Activated T-helper 2 cell treated with anti-CD3 and anti-CD28 coated beads, Interferon-gamma antibody, Interleukin-2, Interleukin-4, amounts not matched to agents 10 μg/mL and 5 μg/mL and 100 μg/mL, durations not matched to agents 14 hours and 24 hours and 36 hours (primary cell): Measurements from ENCODE around the gene OVOL3. TPM values are rescaled to one million over a fixed set of nuclear protein-coding genes. Genes with fewer than 3 reads are reported as not detected.

Source experiments
- DNase-seq: peaks from one replicate; pipeline ENCODE4 v3.0.0; 2021; ENCODE audit warnings: low spot score
- H3K27ac Mint-ChIP-seq: one replicate; pipeline ENCODE4 v1.8.0; 2021; ENCODE audit warnings: mixed read lengths
- H3K27me3 Mint-ChIP-seq: one replicate; pipeline ENCODE4 v1.8.0; 2021; ENCODE audit warnings: low read depth, mixed read lengths
- H3K36me3 Mint-ChIP-seq: one replicate; pipeline ENCODE4 v1.8.0; 2021; ENCODE audit warnings: low read depth, mixed read lengths
- H3K4me1 Mint-ChIP-seq: one replicate; pipeline ENCODE4 v1.8.0; 2021; ENCODE audit warnings: low read depth, mixed read lengths
- H3K4me3 Mint-ChIP-seq: one replicate; pipeline ENCODE4 v1.8.0; 2021; ENCODE audit warnings: low read depth, mild to moderate bottlenecking, moderate library complexity, mixed read lengths
- H3K9me3 Mint-ChIP-seq: one replicate; pipeline ENCODE4 v1.8.0; 2021; ENCODE audit warnings: mixed read lengths
- intact Hi-C: fragments of 100-400 bp; cut with micrococcal nuclease; formaldehyde crosslinking; loops from one replicate; pipeline ENCODE4 v1.15.1; 2023
- total RNA-seq: library from RNA; stranded (reverse); gene quantifications from 2 replicates; pipeline ENCODE4 v1.2.3, GENCODE V29; 2022

The OVOL3 gene
- total RNA-seq, 1 donor from 2014 or later, result not detected

DNA sequence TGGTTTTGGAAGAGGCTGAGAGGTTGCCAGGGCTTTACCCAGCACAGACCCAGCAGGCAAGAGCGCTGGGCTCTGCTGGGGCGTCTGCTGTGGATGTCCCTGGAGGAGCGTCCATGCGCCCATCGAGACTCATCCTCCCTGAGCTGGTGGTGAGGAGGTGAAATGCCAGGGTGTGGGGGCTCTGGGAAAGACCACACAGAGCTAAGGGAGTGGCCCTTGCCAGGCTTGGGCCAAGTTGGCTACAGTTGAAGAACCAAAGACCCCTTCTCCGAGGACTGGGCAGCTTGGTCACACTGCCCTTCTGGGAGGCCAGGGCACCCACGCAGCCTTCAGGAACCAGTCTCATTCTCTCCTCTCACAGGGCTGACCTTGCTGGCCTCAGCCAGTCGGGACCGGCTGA, 24.6 kb upstream of the OVOL3 start:
- H3K9me3 Mint-ChIP-seq, result no peaks in the 10 kb centered on the region
- intact Hi-C loops, result no loop called here
- no peaks in the 10 kb centered on the region for H3K27me3 Mint-ChIP-seq
- DNase-seq, result no peak
- no peaks in the 10 kb centered on the region for H3K4me1 Mint-ChIP-seq
- no peak overlapping the region for H3K4me3 Mint-ChIP-seq
- H3K36me3 Mint-ChIP-seq, result peaks cover 67% of the 10 kb centered on the region
- no peak overlapping the region for H3K27ac Mint-ChIP-seq

DNA sequence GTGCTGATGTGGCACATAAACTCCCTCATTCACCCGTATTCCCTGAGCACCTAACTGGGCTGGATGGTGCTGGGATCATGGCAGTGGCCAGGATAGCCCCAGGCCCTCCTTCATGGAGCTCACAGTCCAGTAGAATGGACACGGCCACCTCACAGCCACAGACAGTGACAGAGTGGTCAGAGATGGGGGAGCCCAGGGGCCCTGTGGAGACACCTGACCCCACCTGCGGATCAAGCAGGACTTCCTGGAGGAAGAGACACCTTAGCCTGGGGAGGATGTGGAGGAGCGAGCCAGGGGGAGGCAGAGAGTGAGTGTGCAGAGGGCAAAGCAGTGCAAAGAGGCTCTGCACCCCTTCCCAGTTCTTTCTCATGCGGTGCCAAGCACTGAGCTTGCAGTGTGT, 21.1 kb upstream of the OVOL3 start:
- no peak for DNase-seq
- H3K27me3 Mint-ChIP-seq, result no peaks in the 10 kb centered on the region
- peaks cover 15% of the 10 kb centered on the region for H3K4me1 Mint-ChIP-seq
- no peak overlapping the region for H3K4me3 Mint-ChIP-seq
- no peak overlapping the region for H3K27ac Mint-ChIP-seq
- H3K9me3 Mint-ChIP-seq, result no peaks in the 10 kb centered on the region
- peaks cover 57% of the 10 kb centered on the region for H3K36me3 Mint-ChIP-seq
- intact Hi-C loops, result no loop called here

DNA sequence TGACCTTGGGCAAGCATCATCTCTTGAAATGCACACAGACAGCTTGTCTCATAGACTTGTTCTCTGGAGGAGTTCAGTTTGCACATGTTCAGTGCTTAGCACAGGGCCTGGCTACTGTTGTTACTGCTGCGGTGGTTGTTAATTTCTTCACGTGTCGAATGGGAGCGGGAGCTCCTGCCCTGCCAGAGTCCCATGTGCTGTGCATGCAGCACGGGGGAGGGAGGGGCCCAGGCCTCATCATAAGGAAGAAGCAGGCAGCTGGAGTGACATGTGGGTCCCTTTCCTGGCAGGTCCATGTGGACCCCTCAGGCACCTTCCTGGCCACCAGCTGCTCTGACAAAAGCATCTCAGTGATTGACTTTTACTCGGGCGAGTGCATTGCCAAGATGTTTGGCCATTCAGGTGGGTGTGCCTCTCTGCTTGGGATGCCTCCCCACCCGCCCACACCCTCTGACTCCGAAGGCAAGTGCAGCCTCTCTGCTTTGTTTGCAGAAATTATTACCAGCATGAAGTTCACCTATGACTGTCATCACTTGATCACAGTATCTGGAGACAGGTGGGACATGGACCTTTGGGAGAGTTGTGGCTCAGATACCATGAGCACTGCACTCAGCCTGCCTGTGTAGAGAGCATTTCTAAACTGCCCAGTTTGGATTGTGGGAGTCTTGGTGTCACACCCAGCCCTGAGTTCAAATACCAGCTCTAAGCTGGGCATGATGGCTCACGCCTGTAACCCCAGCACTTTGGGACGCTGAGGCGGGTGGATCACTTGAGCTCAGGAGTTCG, 19.8 kb upstream of the OVOL3 start:
- H3K27ac Mint-ChIP-seq, result no peak overlapping the region
- no peak for DNase-seq
- no peaks in the 10 kb centered on the region for H3K27me3 Mint-ChIP-seq
- H3K9me3 Mint-ChIP-seq, result no peaks in the 10 kb centered on the region
- H3K4me1 Mint-ChIP-seq, result peaks cover 15% of the 10 kb centered on the region
- intact Hi-C loops, result no loop called here
- H3K36me3 Mint-ChIP-seq, result peaks cover 51% of the 10 kb centered on the region
- no peak overlapping the region for H3K4me3 Mint-ChIP-seq

DNA sequence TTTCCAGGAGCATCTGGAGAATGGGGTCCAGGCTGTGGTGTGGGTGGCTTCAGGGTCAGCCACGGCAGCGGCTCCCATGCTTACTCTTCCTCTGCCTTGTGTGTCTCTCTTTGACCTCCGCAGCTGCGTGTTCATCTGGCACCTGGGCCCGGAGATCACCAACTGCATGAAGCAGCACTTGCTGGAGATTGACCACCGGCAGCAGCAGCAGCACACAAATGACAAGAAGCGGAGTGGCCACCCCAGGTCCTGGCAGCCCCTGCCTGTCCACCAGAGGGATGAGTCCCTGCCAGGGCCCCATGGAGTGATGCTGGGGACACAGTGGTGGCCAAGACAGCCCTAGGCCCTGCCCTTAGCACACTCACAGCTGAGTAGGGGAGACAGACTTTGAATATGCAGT, 18.4 kb upstream of the OVOL3 start:
- intact Hi-C loops, result no loop called here
- H3K27me3 Mint-ChIP-seq, result no peaks in the 10 kb centered on the region
- peaks cover 15% of the 10 kb centered on the region for H3K4me1 Mint-ChIP-seq
- H3K9me3 Mint-ChIP-seq, result no peaks in the 10 kb centered on the region
- H3K27ac Mint-ChIP-seq, result peak overlapping the region; percentile 3
- no peak overlapping the region for H3K4me3 Mint-ChIP-seq
- peaks cover 57% of the 10 kb centered on the region for H3K36me3 Mint-ChIP-seq
- DNase-seq, result no peak

DNA sequence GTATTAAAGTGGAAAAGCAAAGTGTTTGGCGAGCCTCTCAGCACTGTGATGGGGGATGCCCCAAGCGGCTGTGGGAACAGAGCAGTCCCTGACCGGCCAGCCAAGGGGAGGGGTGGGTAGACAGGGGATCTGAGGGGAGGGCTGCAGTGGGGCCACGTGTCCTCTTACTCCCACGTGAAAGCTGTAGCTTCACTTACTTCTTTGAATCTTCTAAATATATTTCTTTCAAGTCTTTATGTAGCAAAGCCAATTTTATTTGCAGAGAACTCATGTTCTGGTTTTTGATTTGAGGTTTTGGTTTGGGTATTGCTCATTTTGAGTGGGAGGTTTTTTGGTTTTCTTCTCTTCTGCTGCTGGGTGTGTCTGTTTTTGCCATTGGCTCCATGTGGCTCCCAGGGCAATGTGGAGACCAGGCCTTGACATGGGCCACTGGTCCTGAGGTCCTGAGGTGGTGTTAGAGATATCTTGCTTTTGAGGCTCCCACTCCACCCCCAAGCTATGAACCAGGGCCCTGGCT, 17.7 kb upstream of the OVOL3 start:
- H3K4me1 Mint-ChIP-seq, result peaks cover 15% of the 10 kb centered on the region
- peaks cover 54% of the 10 kb centered on the region for H3K36me3 Mint-ChIP-seq
- no peaks in the 10 kb centered on the region for H3K27me3 Mint-ChIP-seq
- H3K9me3 Mint-ChIP-seq, result no peaks in the 10 kb centered on the region
- DNase-seq, result no peak
- peak overlapping the region; percentile 51 for H3K27ac Mint-ChIP-seq
- H3K4me3 Mint-ChIP-seq, result no peak overlapping the region
- intact Hi-C loops, result no loop called here

DNA sequence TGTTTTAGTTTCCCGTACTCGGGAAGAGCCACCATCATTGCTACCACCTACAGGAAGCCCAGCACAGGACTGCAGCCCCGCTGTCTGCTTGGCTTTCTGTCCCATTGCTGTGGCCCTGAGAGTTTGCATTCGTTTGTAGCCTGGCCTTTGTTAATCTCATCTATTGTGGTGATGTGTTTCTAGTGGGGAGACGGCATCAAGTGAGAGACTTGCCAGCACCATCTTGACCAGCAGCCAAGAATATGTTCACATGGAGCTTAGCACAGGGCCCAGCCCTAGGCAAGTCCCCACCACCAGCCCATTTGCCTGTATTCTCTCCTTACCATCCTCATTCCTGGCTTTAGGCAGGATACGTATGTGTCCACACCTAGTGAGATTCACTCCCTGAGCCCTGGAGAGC, 17.3 kb upstream of the OVOL3 start:
- Mint-ChIP-seq H3K36me3 (peaks cover 53% of the 10 kb centered on the region), H3K4me3 (no peak overlapping the region), H3K4me1 (peaks cover 15% of the 10 kb centered on the region), H3K9me3 (no peaks in the 10 kb centered on the region), H3K27me3 (no peaks in the 10 kb centered on the region), H3K27ac (peak overlapping the region; percentile 51)
- intact Hi-C loops, result no loop called here
- no peak for DNase-seq

DNA sequence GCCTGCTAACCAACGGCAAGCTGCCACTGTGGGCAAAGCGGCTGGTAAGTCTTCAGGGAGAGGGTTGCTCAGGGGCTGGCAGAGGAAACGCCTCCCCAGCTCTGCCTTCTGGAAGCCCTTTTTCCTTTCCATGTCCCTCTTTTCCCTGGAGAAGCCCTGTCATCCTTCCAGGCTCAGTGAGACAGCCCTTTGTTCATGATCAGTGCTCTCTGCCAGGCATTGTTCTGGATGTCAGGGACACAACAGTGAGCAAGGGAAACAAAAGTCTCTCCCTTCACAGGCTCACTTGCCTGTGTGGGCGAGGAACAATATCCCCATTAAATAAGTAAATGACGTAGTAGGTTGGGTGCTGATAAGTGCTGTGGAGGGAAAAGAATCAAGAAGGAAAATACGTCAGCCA, 13.9 kb upstream of the OVOL3 start:
- peaks cover 15% of the 10 kb centered on the region for H3K4me1 Mint-ChIP-seq
- DNase-seq, result no peak
- H3K36me3 Mint-ChIP-seq, result peaks cover 38% of the 10 kb centered on the region
- no peaks in the 10 kb centered on the region for H3K9me3 Mint-ChIP-seq
- H3K4me3 Mint-ChIP-seq, result no peak overlapping the region
- intact Hi-C loops, result no loop called here
- no peak overlapping the region for H3K27ac Mint-ChIP-seq
- no peaks in the 10 kb centered on the region for H3K27me3 Mint-ChIP-seq

DNA sequence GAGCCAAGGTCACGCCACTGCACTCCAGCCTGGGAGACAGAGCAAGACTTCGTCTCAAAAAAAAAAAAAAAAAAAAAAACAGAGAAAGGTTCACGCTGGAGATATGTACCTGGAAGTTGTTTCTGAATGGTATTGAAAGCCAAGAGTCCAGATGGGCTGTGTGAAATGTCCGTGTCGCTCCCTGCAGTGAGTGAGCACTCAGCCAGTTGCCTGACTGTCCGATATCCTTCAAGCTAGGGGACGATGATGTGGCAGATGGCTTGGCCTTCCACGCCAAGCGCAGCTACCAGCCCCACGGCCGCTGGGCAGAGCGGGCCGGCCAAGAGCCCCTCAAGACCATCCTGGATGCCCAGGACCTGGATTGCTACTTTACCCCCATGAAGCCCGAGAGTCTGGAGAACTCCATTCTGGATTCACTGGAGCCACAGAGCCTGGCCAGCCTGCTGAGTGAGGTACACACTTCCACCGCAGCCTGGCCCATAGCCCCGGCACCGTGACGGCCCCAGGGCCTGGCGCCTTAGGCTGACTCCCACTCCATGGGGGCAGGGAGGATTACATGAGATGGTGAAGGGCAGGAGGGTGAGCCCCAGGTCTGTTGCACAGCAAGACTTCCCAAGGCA, 11.7 kb upstream of the OVOL3 start:
- Mint-ChIP-seq H3K4me3 (no peak overlapping the region), H3K9me3 (no peaks in the 10 kb centered on the region), H3K4me1 (no peaks in the 10 kb centered on the region), H3K27ac (no peak overlapping the region), H3K27me3 (no peaks in the 10 kb centered on the region), H3K36me3 (peaks cover 38% of the 10 kb centered on the region)
- intact Hi-C loops, result no loop called here
- no peak for DNase-seq

DNA sequence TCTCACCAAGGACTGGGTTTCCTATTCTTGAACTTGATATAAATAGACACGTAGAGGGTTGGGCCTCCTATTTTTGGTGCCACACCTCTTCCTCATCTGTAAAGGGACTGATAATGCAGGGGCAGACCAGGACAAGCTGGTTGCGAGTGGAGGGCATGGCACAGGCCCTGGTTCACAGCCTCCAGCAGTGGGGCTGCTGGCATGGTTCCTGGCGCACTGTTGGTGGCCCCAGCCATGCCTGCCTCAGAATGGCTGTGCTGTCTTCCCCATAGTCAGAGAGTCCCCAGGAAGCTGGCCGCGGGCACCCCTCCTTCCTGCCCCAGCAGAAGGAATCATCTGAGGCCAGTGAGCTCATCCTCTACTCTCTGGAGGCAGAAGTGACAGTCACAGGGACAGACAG, 10.5 kb upstream of the OVOL3 start:
- H3K4me1 Mint-ChIP-seq, result no peaks in the 10 kb centered on the region
- peaks cover 39% of the 10 kb centered on the region for H3K36me3 Mint-ChIP-seq
- intact Hi-C loops, result no loop called here
- DNase-seq, result no peak
- H3K27ac Mint-ChIP-seq, result no peak overlapping the region
- H3K27me3 Mint-ChIP-seq, result no peaks in the 10 kb centered on the region
- no peak overlapping the region for H3K4me3 Mint-ChIP-seq
- H3K9me3 Mint-ChIP-seq, result no peaks in the 10 kb centered on the region

DNA sequence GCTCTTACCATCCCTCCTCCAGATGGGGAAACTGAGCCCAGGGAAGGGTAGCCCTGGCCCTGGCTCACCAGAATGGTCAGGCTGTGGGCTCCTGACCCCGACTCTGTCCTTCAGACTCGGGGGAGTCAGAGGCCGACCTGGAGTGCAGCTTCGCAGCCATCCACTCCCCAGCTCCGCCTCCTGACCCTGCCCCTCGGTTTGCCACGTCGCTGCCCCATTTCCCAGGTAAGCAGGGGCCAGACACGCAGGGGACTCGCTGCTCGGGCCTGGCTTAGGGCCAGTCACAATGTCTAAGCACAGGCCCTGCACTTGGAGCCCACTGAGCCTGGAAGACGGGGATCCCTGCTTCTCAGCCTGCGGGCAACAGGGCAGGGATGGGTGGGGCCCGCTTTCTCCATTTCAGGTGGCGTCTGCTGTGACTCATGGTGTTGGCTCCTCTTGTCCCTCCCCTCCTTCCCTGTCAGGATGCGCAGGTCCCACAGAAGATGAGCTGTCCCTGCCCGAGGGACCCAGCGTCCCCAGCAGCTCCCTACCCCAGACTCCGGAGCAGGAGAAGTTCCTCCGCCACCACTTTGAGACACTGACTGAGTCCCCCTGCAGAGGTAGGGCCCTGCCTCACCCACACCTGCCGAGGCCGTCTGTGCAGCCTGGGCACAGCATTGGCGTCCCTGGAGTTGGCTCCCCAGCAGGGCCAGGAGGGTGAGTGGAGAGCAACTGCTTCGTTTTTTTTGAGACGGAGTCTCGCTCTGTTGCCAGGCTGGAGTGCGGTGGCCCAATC, 9.2 kb upstream of the OVOL3 start:
- no peaks in the 10 kb centered on the region for H3K9me3 Mint-ChIP-seq
- no peak for DNase-seq
- H3K27me3 Mint-ChIP-seq, result no peaks in the 10 kb centered on the region
- intact Hi-C loops, result no loop called here
- peaks cover 40% of the 10 kb centered on the region for H3K36me3 Mint-ChIP-seq
- H3K4me1 Mint-ChIP-seq, result no peaks in the 10 kb centered on the region
- no peak overlapping the region for H3K27ac Mint-ChIP-seq
- no peak overlapping the region for H3K4me3 Mint-ChIP-seq

DNA sequence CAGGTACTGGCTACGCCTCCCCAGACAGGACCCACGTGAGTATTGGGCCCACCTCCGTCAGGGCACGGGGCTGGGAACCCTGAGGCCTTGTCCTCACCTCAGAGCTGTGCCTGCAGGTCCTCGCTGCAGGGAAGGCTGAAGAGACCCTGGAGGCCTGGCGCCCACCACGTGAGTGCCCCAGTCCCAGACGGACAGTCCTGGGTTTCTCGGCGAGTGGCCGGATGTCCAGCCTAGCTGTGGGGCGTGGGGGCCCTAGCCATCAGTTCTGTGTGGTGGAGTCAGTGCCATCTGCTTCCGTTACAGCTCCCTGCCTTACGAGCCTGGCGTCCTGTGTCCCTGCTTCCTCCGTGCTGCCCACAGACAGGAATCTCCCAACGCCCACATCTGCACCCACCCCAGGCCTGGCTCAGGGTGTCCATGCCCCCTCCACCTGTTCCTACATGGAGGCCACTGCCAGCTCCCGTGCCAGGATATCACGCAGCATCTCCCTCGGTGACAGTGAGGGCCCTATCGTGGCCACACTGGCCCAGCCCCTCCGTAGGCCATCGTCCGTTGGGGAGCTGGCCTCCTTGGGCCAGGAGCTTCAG, 7.8 kb upstream of the OVOL3 start:
- Mint-ChIP-seq H3K9me3 (no peaks in the 10 kb centered on the region), H3K27me3 (no peaks in the 10 kb centered on the region), H3K4me1 (no peaks in the 10 kb centered on the region), H3K36me3 (peaks cover 33% of the 10 kb centered on the region), H3K4me3 (no peak overlapping the region), H3K27ac (no peak overlapping the region)
- no peak for DNase-seq
- intact Hi-C loops, result no loop called here

DNA sequence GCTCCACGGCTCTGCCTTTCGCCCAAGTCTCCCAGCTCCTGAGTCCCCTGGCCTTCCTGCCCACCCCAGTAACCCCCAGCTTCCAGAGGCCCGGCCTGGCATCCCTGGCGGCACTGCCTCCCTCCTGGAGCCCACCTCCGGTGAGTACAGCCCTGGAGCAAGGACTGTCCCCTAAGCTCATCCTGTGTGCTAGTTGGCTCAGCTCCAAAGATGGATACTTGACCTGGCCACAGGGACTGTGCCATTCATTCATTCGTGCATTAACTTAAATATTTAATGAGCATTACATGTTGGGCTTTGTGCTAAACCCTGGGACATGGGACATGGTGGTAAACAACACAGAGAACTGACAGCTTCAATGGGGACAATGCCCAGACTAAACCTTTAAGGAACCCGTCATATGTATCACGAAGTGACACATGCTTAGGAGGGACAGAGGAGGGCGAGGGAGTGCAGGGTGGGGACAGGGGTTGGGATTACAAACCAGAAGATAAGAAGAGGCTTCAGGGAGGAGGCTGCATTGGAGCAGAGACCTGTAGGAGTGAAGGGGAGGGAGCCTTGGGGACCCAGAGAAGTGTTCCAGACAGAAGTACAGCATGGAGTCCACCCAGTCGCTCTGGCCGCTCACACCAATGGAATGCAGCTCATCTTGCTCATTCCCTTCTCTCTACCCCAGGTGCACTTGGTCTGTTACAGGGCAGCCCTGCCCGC, 6.9 kb upstream of the OVOL3 start:
- no peak overlapping the region for H3K4me3 Mint-ChIP-seq
- no peak for DNase-seq
- peaks cover 29% of the 10 kb centered on the region for H3K36me3 Mint-ChIP-seq
- intact Hi-C loops, result no loop called here
- no peak overlapping the region for H3K27ac Mint-ChIP-seq
- H3K27me3 Mint-ChIP-seq, result no peaks in the 10 kb centered on the region
- no peaks in the 10 kb centered on the region for H3K9me3 Mint-ChIP-seq
- no peaks in the 10 kb centered on the region for H3K4me1 Mint-ChIP-seq
